IMR-90 (cell line): ENCODE data around the gene CHTF8.

Experiments used
- CEBPB ChIP-seq: IDR thresholded peaks from 2 replicates; pipeline ENCODE4 v1.6.1; 2012; ENCODE audit warnings: low read depth, low read length, improper control_type of control experiment
- CTCF ChIP-seq: conservative IDR thresholded peaks from 2 replicates; pipeline ENCODE4 v1.5.1; 2012; ENCODE audit warnings: mild to moderate bottlenecking, low read depth, low read length, improper control_type of control experiment
- MXI1 ChIP-seq: IDR thresholded peaks from 2 replicates; pipeline ENCODE4 v1.6.1; 2012; ENCODE audit warnings: low read depth, mild to moderate bottlenecking, low read length, moderate library complexity, borderline replicate concordance
- NFE2L2 ChIP-seq: fragments of 150-350 bp; IDR thresholded peaks from 2 replicates; pipeline ENCODE4 v1.6.1; 2016; ENCODE audit warnings: low read depth, mild to moderate bottlenecking, low read length
- RCOR1 ChIP-seq: IDR thresholded peaks from 2 replicates; pipeline ENCODE4 v1.6.1; 2012; ENCODE audit warnings: mild to moderate bottlenecking, low read length, improper control_type of control experiment; ENCODE audit not compliant: insufficient replicate concordance

- TF ChIP-seq CTCF (no peak), RCOR1 (no peak), MXI1 (no peak), NFE2L2 (no peak), CEBPB (no peak)
Observed at GRCh38 chr16:69088684-69089083, 43.7 kb downstream of the CHTF8 start.
